Measurements from ENCODE around the gene OTOG.

DNA sequence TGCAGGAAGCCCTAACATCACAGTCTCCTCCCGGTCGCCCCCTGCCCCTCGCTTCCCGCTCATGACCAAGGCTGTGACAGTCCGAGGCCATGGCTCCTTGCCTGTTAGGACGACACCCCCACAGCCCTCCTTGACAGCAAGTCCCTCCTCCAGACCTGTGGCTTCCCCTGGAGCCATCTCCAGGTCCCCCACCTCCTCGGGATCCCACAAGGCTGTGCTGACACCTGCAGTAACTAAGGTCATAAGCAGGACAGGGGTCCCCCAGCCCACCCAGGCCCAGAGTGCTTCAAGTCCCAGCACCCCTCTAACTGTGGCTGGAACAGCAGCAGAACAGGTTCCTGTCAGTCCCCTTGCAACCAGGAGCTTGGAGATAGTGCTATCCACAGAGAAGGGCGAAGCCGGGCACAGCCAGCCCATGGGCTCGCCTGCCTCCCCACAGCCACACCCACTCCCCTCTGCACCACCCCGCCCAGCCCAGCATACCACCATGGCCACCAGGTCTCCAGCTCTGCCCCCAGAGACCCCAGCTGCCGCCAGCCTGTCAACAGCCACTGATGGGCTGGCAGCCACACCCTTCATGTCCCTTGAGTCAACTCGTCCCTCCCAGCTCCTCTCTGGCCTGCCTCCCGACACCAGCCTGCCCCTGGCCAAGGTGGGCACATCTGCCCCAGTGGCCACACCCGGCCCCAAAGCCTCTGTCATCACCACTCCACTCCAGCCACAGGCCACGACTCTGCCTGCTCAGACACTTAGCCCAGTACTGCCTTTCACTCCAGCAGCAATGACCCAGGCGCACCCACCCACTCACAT lies 63.2 kb downstream of the OTOG start:
- TF ChIP-seq, protein P1, sequence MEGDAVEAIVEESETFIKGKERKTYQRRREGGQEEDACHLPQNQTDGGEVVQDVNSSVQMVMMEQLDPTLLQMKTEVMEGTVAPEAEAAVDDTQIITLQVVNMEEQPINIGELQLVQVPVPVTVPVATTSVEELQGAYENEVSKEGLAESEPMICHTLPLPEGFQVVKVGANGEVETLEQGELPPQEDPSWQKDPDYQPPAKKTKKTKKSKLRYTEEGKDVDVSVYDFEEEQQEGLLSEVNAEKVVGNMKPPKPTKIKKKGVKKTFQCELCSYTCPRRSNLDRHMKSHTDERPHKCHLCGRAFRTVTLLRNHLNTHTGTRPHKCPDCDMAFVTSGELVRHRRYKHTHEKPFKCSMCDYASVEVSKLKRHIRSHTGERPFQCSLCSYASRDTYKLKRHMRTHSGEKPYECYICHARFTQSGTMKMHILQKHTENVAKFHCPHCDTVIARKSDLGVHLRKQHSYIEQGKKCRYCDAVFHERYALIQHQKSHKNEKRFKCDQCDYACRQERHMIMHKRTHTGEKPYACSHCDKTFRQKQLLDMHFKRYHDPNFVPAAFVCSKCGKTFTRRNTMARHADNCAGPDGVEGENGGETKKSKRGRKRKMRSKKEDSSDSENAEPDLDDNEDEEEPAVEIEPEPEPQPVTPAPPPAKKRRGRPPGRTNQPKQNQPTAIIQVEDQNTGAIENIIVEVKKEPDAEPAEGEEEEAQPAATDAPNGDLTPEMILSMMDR (IDR thresholded peaks at IDR 0.05): no peak
- TF ChIP-seq ZFX (IDR thresholded peaks at IDR 0.05; ENCODE audit: borderline replicate concordance): no peak

Measured in 22Rv1 (cell line).